Measurements from ENCODE around the gene ABCA10. TPM values are rescaled to one million over a fixed set of nuclear protein-coding genes. Genes with fewer than 3 reads are reported as not detected.
A peak's percentile ranks its signal among the peaks of the same experiment; 100 is the strongest.
"Not testable (repeated sequence)": the region's sequence is repeated elsewhere in the genome, so short reads cannot be mapped to it uniquely, and the experiment has no call there.

The ABCA10 gene
- 1 to 10 TPM; 2.5 to 4.2 (median 3.4) TPM for total RNA-seq

DNA sequence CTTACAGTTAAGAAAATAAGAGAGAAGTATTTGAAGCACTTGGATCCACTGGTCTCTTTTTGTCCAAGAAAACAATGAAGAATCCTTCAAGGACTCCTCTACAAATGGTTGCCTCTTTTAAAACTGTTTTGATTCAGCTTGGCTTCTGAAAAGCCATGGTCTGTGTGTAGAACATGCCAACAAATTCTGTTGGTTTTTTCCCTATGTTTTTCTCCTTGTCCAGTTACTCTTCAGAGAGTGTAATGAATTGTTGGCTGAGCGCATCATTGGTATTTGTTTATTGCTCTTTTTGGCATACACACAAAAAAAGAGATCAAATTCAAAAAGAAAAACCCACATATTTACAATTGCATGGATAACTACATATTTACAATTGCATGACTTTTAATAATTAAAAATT, at the start of gene ABCA10:
TSS of gene ABCA10 (minus strand) at position 249 of the 400 bp plus-strand sequence. CDS start 3,466 bp downstream, outside the sequence.
- Histone ChIP-seq H3K27me3 (no peaks in the 10 kb centered on the region), H3K27ac (replicated peaks in 1 of 4) (peak within 1 kb of the TSS; percentile 8 to 24 (median 14)), H3K9me3 (peaks cover 0 to 10% (median 2%) of the 10 kb centered on the region in 4 donors), H3K4me3 (peak within 1 kb of the TSS; percentile 9 to 43 (median 18)), H3K36me3 (no peaks in the 10 kb centered on the region), H3K4me1 (no peaks in the 10 kb centered on the region)
- no peak for DNase-seq (ENCODE audit: extremely low spot score)
- intact Hi-C loops (cut with DNase I), result no loop called here
- 62% methylated on average over 1 of the region's 1 CpG for WGBS
- TF ChIP-seq CTCF (IDR thresholded peaks at IDR 0.05), result no peak
- no peak for TF ChIP-seq POLR2AphosphoS5 (IDR thresholded peaks at IDR 0.05)
- no peak for TF ChIP-seq EP300 (IDR thresholded peaks at IDR 0.05)
- no peak for TF ChIP-seq POLR2A (IDR thresholded peaks at IDR 0.05; ENCODE audit: low read depth)

DNA sequence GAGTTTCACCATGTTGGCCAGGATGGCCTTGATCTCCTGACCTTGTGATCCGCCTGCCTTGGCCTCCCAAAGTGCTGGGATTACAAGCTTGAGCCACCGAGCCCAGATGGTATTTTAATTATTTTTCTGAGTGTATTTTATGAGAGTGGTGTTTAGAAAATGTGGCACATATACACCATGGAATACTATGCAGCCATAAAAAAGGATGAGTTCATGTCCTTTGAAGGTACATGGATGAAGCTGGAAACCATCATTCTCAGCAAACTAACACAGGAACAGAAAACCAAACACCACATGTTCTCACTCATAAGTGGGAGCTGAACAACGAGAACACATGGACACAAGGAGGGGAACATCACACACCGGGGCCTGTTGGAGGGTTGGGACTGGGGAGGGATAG, 47.7 kb upstream of the ABCA10 start:
- WGBS, result 95% methylated on average over 4 of the region's 4 CpGs
- DNase-seq (ENCODE audit: extremely low spot score); intact Hi-C loops (cut with DNase I): not testable (repeated sequence)

DNA sequence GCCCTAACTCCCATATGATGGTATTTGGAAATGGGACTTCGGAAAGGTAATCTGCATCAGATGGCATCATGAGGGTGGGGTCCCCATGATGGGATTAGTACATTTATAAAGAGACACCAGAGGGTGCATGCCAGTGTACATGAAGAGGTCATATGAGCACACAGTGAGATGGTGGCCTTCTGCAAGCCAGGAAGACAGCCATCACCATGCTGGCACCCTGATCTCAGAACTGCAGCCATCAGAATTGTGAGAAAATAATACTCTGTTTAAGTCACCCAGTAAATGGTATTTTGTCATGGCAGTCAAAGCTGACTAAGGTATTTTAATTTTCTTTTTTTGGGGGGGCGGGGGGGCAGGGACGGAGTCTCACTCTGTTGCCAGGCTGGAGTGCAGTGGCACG, 47.1 kb upstream of the ABCA10 start:
- DNase-seq (ENCODE audit: extremely low spot score), result no peak
- Histone ChIP-seq H3K27ac (replicated peaks in 1 of 4) (no peak overlapping the region), H3K4me1 (no peaks in the 10 kb centered on the region), H3K27me3 (no peaks in the 10 kb centered on the region), H3K9me3 (no peaks in the 10 kb centered on the region), H3K36me3 (peaks cover 0 to 20% (median 12%) of the 10 kb centered on the region in 4 donors), H3K4me3 (no peak overlapping the region)
- TF ChIP-seq POLR2A (IDR thresholded peaks at IDR 0.05; ENCODE audit: low read depth), result no peak
- no peak for TF ChIP-seq POLR2AphosphoS5 (IDR thresholded peaks at IDR 0.05)
- no peak for TF ChIP-seq CTCF (IDR thresholded peaks at IDR 0.05)
- no peak for TF ChIP-seq EP300 (IDR thresholded peaks at IDR 0.05)
- intact Hi-C loops (cut with DNase I), result no loop called here
- 98% methylated on average over 4 of the region's 4 CpGs for WGBS

More for the DNA sequence above, 47.7 kb upstream of the ABCA10 start:
- H3K36me3 ChIP-seq, result peaks cover 0 to 20% (median 12%) of the 10 kb centered on the region in 4 donors
- H3K27ac ChIP-seq (replicated peaks in 1 of 4); H3K4me3 ChIP-seq; H3K27me3 ChIP-seq; H3K9me3 ChIP-seq; H3K4me1 ChIP-seq: not testable (repeated sequence)

DNA sequence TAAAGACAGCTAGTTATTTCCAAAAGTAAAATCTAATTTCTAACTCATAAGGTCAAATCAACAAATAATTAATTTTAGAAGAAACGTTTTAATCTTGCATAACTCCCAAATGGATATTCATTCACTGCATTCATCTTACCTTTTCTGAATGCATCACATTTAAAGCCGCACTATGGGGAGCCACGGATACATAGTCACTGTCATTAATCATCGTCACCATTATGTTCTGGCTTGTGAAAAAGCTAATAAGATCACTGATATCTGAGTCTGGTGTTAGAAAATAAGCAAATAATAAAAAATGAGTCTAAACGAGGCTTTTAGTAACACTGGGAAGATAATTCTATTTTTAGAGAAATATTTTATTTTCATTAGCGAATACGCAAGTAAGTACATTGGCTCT, 42.4 kb upstream of the ABCA10 start:
- WGBS, result 83% methylated on average over 7 of the region's 7 CpGs
- Histone ChIP-seq H3K27ac (replicated peaks in 1 of 4) (no peak overlapping the region), H3K36me3 (peaks cover 0 to 6% (median 3%) of the 10 kb centered on the region in 4 donors), H3K27me3 (no peaks in the 10 kb centered on the region), H3K4me3 (no peak overlapping the region), H3K9me3 (no peaks in the 10 kb centered on the region), H3K4me1 (peaks cover 0 to 6% (median 2%) of the 10 kb centered on the region in 4 donors)
- TF ChIP-seq POLR2A (IDR thresholded peaks at IDR 0.05; ENCODE audit: low read depth) (no peak), EP300 (IDR thresholded peaks at IDR 0.05) (no peak), POLR2AphosphoS5 (IDR thresholded peaks at IDR 0.05) (no peak), CTCF (IDR thresholded peaks at IDR 0.05) (no peak)
- intact Hi-C loops (cut with DNase I), result no loop called here
- DNase-seq (ENCODE audit: extremely low spot score), result no peak

- H3K9me3 ChIP-seq, result no peaks in the 10 kb centered on the region
- H3K27me3 ChIP-seq, result no peaks in the 10 kb centered on the region
- no peak for DNase-seq (ENCODE audit: extremely low spot score)
- 50% methylated on average over 6 of the region's 6 CpGs for WGBS
- H3K4me3 ChIP-seq, result no peak overlapping the region
- H3K36me3 ChIP-seq, result peaks cover 0 to under 1% (median 0%) of the 10 kb centered on the region in 4 donors
- H3K27ac ChIP-seq (replicated peaks in 1 of 4), result no peak overlapping the region
- intact Hi-C loops (cut with DNase I), result no loop called here
- H3K4me1 ChIP-seq, result peaks cover 0 to 6% (median 2%) of the 10 kb centered on the region in 4 donors
- no peak for TF ChIP-seq EP300 (IDR thresholded peaks at IDR 0.05)
- no peak for TF ChIP-seq POLR2AphosphoS5 (IDR thresholded peaks at IDR 0.05)
- TF ChIP-seq CTCF (IDR thresholded peaks at IDR 0.05), result no peak
- TF ChIP-seq POLR2A (IDR thresholded peaks at IDR 0.05; ENCODE audit: low read depth), result no peak
Measured at GRCh38 chr17:69269131-69269998, 40.7 kb upstream of the ABCA10 start.

Data from esophagus muscularis mucosa (tissue), 4 donors.